Left lobe of liver (tissue), 2 donors: ENCODE data around the gene TIGIT. TPM values are rescaled to one million over a fixed set of nuclear protein-coding genes. Genes with fewer than 3 reads are reported as not detected.
A peak's percentile ranks its signal among the peaks of the same experiment; 100 is the strongest.

ENCODE experiments used
- ATAC-seq: fragments of 200-7000 bp; cut with Tn5 transposase; one replicate; pipeline ENCODE4 v1.9.1; 2020; ENCODE audit warnings: mild to moderate bottlenecking, moderate library complexity
- DNase-seq: peaks from one replicate; pipeline ENCODE4 v3.0.0-alpha.2; 2020; ENCODE audit warnings: low spot score
- total RNA-seq: library from RNA; stranded (reverse); gene quantifications from one replicate; pipeline ENCODE4 v1.2.1, GENCODE V29; 2021
- donor health status: DM: no; HTN: no; CAD: no; lungs with moderate emphysema.
- donor health status: DM: no; HTN: yes; CAD: no.

TIGIT gene
- total RNA-seq, 1 donor from 2014 or later, result 0.10 TPM

DNA sequence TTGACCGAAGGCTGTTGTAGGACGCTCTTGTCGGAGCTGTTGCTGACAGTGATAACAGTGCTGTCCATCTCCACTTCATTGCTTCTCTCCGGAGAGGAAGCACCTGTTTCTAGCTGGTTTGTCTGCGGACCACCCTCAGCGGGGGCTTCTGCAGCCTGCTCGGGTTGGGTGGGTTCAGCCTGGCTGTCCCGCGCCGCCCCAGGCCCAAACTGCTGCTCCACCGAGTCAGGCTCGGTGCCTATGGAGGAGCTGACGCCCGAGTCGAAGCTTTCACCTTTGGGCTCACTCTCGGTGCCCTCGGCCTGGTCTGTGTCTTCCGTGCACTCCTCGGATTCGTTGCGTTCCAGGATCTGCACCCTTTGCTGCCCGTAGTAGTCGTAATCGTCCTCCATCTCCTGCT is 56.9 kb downstream of the TIGIT start:
- DNase-seq, result no peak

DNA sequence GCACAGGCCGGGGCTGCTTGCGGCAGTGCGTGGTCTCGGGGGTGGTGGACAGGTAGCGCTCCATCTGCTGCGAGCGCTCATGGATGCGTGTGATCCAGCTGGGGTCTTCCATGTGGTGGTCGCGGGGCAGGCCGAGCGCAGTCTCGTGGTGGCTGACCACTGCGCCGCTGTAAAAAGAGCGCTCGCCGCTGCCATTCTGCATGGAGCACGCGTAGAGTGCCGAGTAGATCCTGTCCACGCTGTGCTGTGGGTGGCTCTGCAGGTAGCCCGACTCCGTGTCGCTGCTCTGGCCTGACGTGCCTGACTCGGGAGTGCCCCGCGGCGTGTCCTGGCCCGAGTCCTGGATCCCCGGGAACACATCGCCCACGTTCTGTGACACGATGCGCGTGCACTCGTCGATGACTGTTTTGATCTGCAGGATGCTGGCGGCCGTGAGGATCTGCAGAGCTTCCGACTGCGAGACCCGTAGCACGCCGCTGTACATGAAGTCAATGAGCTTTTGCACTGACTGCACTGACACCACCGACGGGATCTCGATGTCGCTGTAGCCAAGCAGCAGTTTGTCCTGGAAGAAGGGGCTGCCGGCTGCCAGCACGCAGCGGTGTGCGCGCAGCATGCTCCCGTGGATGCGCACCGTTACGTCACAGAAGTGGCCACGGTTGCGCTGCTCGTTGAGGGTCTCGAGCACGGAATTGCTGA is 57.4 kb downstream of the TIGIT start:
- peak; percentile 47 for ATAC-seq
- DNase-seq, result no peak

More for the DNA sequence above, 56.9 kb downstream of the TIGIT start:
- peak; percentile 18 for ATAC-seq

DNA sequence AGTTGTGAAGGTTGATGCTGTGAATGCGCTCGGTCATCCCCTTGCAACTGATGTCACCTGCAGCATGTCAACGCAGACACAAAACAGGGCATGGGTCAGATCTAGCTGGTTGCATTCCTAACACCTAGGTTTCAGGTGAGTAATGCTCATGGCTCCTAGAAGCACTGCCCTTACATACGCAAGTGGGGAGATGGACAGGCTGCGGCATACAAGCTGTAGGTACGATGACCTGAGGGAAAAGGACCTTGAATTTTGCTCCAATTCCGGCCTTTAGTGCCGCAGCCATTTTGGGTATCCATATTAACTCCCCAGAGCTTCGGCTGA is 58.0 kb downstream of the TIGIT start:
- DNase-seq, result no peak
- ATAC-seq, result no peak

DNA sequence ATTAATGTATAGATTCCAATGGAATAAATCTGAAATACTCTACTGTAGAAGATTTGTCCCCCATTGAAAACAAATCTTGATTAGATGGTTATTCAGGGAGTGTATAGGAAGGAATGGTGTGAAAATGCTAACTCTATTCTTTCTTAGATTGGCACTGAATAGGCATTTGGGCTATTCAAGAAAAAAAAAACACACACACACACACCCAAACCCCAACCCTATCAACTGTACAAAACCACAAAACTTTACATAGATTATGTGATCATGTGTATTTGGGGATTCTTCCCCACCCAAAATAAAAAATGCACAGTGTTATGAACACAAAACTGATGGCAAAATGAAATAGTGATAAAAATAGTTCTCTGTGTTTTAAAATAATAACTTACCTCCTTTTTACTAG is 61.8 kb downstream of the TIGIT start:
- ATAC-seq (no peak), DNase-seq (no peak)

DNA sequence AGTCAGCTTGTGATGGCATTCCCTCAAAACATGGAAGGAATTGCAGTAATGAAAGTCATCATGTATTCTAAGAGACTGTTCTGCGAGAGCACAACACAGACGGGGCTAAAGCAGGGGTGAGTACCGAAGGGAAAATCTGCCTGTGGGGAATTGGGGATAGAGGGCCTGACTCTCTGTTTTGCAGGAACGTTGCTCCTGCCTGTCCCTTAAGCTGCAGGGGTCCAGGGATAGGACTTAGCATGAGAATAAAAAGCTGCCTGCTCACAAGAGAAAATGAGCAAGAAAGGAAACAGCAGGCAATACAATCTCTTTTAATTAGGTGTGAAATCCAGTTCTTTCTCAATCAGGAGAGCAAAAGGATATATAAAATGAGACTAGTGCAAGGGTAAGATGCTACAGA is 62.2 kb downstream of the TIGIT start:
- no peak for DNase-seq
- no peak for ATAC-seq

GRCh38 chr3:114356525-114356924 is 62.7 kb downstream of the TIGIT start:
- ATAC-seq (no peak), DNase-seq (no peak)

Other genes starting within 250 kb of the TIGIT start
- 0.98 TPM for gene CCDC191, start 237.5 kb upstream of the TIGIT start, total RNA-seq
- gene QTRT2, start 237.3 kb upstream of the TIGIT start, total RNA-seq, result 6.6 TPM
- not detected for gene DRD3, start 115.0 kb upstream of the TIGIT start, total RNA-seq
- not detected for gene ZNF80, start 56.5 kb upstream of the TIGIT start, total RNA-seq